DMS153 (cell line): ENCODE measurements around the gene IFT25.
"Not testable (repeated sequence)": the region's sequence is repeated elsewhere in the genome, so short reads cannot be mapped to it uniquely, and the experiment has no call there.

Experiments used
- DNase-seq: peaks from one replicate; lab custom pipeline; 2025; lab: John Stamatoyannopoulos, UW

IFT25 gene

DNA sequence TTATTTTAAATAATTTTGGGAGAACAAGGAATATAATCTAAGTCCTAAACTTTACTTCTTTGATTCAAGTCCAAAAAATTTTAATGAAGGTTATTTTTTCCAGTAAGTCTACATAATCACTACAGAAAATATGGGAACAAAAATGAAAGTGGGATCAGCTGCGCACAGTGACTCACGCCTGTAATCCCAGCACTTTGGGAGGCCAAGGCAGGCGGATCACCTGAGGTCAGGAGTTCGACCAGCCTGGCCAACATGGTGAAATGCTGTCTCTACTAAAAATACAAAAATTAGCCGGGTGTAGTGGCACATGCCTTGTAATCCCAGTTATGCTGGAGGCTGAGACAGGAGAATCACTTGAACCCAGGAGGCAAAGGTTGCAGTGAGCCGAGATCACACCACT, 61.9 kb downstream of the IFT25 start:
- DNase-seq = not testable (repeated sequence)

DNA sequence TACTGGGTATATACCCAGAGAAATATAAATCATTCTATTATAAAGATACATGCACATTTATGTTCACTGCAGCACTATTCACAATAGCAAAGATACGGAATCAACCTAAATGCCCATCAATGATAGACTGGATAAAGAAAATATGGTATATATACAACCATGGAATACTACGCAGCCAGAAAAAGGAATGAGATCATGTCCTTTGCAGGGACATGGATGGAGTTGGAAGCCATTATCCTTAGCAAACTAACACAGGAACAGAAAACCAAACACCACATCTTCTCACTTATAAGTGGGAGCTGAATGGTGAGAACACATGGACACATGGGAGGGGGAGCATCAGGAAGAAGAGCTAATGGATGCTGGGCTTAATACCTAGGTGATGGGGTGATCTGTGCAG, 63.6 kb downstream of the IFT25 start:
- DNase-seq = not testable (repeated sequence)

DNA sequence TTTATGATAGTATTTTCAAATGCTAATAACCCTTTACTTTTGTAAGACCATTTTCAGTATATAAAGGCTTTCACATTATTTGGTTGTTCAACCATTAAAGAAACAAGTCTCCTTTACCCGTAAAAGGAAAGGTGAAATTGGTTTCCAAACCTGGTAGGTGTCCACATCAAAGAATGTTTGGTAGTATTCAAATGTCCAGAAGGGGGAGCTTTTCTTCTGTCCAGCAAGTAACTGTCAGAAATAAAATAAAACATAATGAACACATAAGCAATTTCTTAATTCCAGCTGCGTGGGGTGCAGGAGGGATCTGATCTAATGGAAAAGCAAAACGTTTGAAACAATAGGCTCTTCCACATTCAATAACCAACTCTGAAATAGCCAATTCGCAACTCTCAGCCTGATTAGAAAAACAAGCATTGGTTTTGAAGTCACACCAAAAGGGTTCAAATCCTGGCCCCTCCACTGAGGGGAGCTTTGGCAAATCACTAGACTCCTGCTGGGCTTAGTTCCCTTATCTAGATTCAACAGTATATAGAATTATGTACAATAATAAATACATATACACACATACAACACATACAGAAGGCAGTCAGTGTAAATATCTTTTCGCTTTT, 66.9 kb downstream of the IFT25 start:
- DNase-seq = peak; percentile 33

DNA sequence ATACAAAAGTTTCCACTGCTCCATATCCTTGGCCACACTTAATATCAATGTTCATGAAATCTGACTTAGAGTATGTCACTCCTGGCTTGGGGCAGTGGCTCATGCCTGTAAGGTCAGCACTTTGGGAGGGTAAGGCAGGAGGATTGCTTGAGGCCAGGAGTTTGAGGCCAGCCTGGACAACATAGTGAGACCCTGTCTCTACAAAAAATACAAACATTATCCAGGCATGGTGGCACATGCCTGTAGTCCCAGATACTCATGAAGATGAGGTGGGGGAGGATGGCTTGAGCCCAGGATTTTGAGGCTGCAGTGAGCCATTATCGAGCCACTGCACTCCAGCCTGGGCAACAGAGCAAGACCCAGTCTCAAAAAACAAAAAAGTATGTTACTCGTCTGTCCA, 70.3 kb downstream of the IFT25 start:
- not testable (repeated sequence) for DNase-seq

- no peak for DNase-seq
Observed at GRCh38 chr1:53871773-53872484, 73.6 kb downstream of the IFT25 start.
